H9 (cell line): ENCODE data around the gene NUAK2. TPM values are rescaled to one million over a fixed set of nuclear protein-coding genes. Genes with fewer than 3 reads are reported as not detected.

Experiments
- DNase-seq: peaks from one replicate; pipeline ENCODE4 v3.0.0-alpha.2; 2017
- H2AFZ ChIP-seq: one replicate; pipeline ENCODE4 v1.6.1; 2013; ENCODE audit warnings: mild to moderate bottlenecking, low read length, control low read depth, moderate library complexity
- H2AK5ac ChIP-seq: 2 replicates; pipeline ENCODE4 v1.6.1; 2013; ENCODE audit warnings: low read length, control low read depth, mixed read lengths; ENCODE audit not compliant: insufficient read length
- H2BK120ac ChIP-seq: one replicate; pipeline ENCODE4 v1.6.1; 2013; ENCODE audit warnings: low read depth, mild to moderate bottlenecking, low read length, control low read depth, inconsistent platforms; ENCODE audit not compliant: poor library complexity, severe bottlenecking
- H2BK12ac ChIP-seq: 2 replicates; pipeline ENCODE4 v1.6.1; 2013; ENCODE audit warnings: low read length, control low read depth, mixed read lengths, low read depth; ENCODE audit not compliant: insufficient read length
- H2BK15ac ChIP-seq: 2 replicates; pipeline ENCODE4 v1.6.1; 2013; ENCODE audit warnings: low read depth, low read length, control low read depth
- H2BK20ac ChIP-seq: one replicate; pipeline ENCODE4 v1.6.1; 2013; ENCODE audit warnings: low read depth, mild to moderate bottlenecking, low read length, control low read depth, inconsistent platforms; ENCODE audit not compliant: poor library complexity, severe bottlenecking
- H2BK5ac ChIP-seq: 2 replicates; pipeline ENCODE4 v1.6.1; 2013; ENCODE audit warnings: low read length, control low read depth, mixed read lengths; ENCODE audit not compliant: insufficient read length
- H3K14ac ChIP-seq: 2 replicates; pipeline ENCODE4 v1.6.1; 2013; ENCODE audit warnings: low read length, control low read depth; ENCODE audit not compliant: insufficient read depth
- H3K18ac ChIP-seq: 2 replicates; pipeline ENCODE4 v1.6.1; 2013; ENCODE audit warnings: low read depth, mild to moderate bottlenecking, mixed read lengths, low read length, control low read depth; ENCODE audit not compliant: insufficient read length
- H3K23ac ChIP-seq: 2 replicates; pipeline ENCODE4 v1.6.1; 2013; ENCODE audit warnings: low read length, control low read depth, mixed read lengths, low read depth; ENCODE audit not compliant: insufficient read length
- H3K23me2 ChIP-seq: 2 replicates; pipeline ENCODE4 v1.6.1; 2013; ENCODE audit warnings: low read depth, mild to moderate bottlenecking, mixed read lengths, low read length, control low read depth; ENCODE audit not compliant: insufficient read length, poor library complexity, severe bottlenecking
- H3K27ac ChIP-seq: 2 replicates; pipeline ENCODE4 v1.5.1; 2013; ENCODE audit warnings: low read length, control low read depth, mixed read lengths, low read depth; ENCODE audit not compliant: insufficient read length
- H3K27me3 ChIP-seq: 2 replicates; pipeline ENCODE4 v1.6.1; 2013; ENCODE audit warnings: low read length, control low read depth, inconsistent platforms; ENCODE audit not compliant: insufficient read depth
- H3K4ac ChIP-seq: 2 replicates; pipeline ENCODE4 v1.6.1; 2013; ENCODE audit warnings: low read depth, mild to moderate bottlenecking, control low read depth, inconsistent platforms, low read length, moderate library complexity
- H3K4me1 ChIP-seq: 2 replicates; pipeline ENCODE4 v1.6.1; 2013; ENCODE audit warnings: low read length, control low read depth, inconsistent platforms; ENCODE audit not compliant: insufficient read depth
- H3K4me2 ChIP-seq: 2 replicates; pipeline ENCODE4 v1.6.1; 2013; ENCODE audit warnings: low read length, control low read depth, mixed read lengths; ENCODE audit not compliant: insufficient read length, insufficient read depth
- H3K56ac ChIP-seq: 2 replicates; pipeline ENCODE4 v1.6.1; 2013; ENCODE audit warnings: low read depth, mild to moderate bottlenecking, mixed read lengths, low read length, control low read depth; ENCODE audit not compliant: insufficient read length
- H3K79me1 ChIP-seq: 2 replicates; pipeline ENCODE4 v1.6.1; 2013; ENCODE audit warnings: low read depth, mild to moderate bottlenecking, moderate library complexity, low read length, control low read depth, inconsistent platforms; ENCODE audit not compliant: insufficient read depth, poor library complexity, severe bottlenecking
- H3K79me2 ChIP-seq: 2 replicates; pipeline ENCODE4 v1.6.1; 2013; ENCODE audit warnings: low read length, control low read depth, inconsistent platforms; ENCODE audit not compliant: insufficient read depth
- H3K9ac ChIP-seq: 2 replicates; pipeline ENCODE4 v1.6.1; 2013; ENCODE audit warnings: low read length, control low read depth, mixed read lengths; ENCODE audit not compliant: insufficient read length; ENCODE audit errors: extremely low read depth
- H3K9me3 ChIP-seq: one replicate; pipeline ENCODE4 v1.6.1; 2013; ENCODE audit warnings: low read depth, low read length, inconsistent platforms; ENCODE audit not compliant: control insufficient read depth
- H3T11ph ChIP-seq: one replicate; pipeline ENCODE4 v1.6.1; 2013; ENCODE audit warnings: mild to moderate bottlenecking, low read length, control low read depth, inconsistent platforms
- H4K20me1 ChIP-seq: one replicate; pipeline ENCODE4 v1.6.1; 2013; ENCODE audit not compliant: control insufficient read depth, insufficient read length, insufficient read depth
- H4K5ac ChIP-seq: 2 replicates; pipeline ENCODE4 v1.6.1; 2013; ENCODE audit warnings: low read depth, mild to moderate bottlenecking, mixed read lengths, low read length, control low read depth; ENCODE audit not compliant: insufficient read length
- H4K8ac ChIP-seq: replicated peaks from 2 replicates; pipeline ENCODE4 v1.6.1; 2013; ENCODE audit warnings: low read length, control low read depth, mixed read lengths, low read depth; ENCODE audit not compliant: insufficient read length
- H4K91ac ChIP-seq: 2 replicates; pipeline ENCODE4 v1.6.1; 2013; ENCODE audit warnings: low read depth, mild to moderate bottlenecking, moderate library complexity, mixed read lengths, low read length, control low read depth; ENCODE audit not compliant: insufficient read length
- H3K27ac Mint-ChIP-seq, 3 experiments: 2 replicates in 2 of 3; 3 replicates in 1 of 3; pipeline ENCODE4 v1.8.0; 2020 to 2021; ENCODE audit warnings: mixed read lengths in 3 of 3, mild to moderate bottlenecking in 1 of 3, moderate library complexity in 1 of 3
- H3K27me3 Mint-ChIP-seq: 2 replicates; pipeline ENCODE4 v1.8.0; 2021; ENCODE audit warnings: low read depth, mild to moderate bottlenecking, moderate library complexity, mixed read lengths
- H3K36me3 Mint-ChIP-seq, 3 experiments: 2 replicates in 2 of 3; 3 replicates in 1 of 3; pipeline ENCODE4 v1.8.0; 2020 to 2021; ENCODE audit warnings: low read depth in 3 of 3, mixed read lengths in 3 of 3; ENCODE audit not compliant: insufficient read depth in 1 of 3
- H3K4me1 Mint-ChIP-seq, 2 experiments: 2 replicates each; pipeline ENCODE4 v1.8.0; 2020; ENCODE audit warnings: mixed read lengths in 2 of 2
- H3K4me3 Mint-ChIP-seq, 2 experiments: 2 replicates in 1 of 2; 3 replicates in 1 of 2; pipeline ENCODE4 v1.8.0; 2020 to 2021; ENCODE audit warnings: mild to moderate bottlenecking in 2 of 2, mixed read lengths in 2 of 2, moderate library complexity in 1 of 2
- H3K9me3 Mint-ChIP-seq, 2 experiments: 2 replicates in 1 of 2; 3 replicates in 1 of 2; pipeline ENCODE4 v1.8.0; 2020; ENCODE audit warnings: mild to moderate bottlenecking in 2 of 2, mixed read lengths in 2 of 2, moderate library complexity in 1 of 2
- CTCF ChIP-seq: fragments of 200-600 bp; sonication (generic); conservative IDR thresholded peaks from 3 replicates; pipeline ENCODE4 v1.8.0; 2021; ENCODE audit warnings: antibody characterized with exemption, mild to moderate bottlenecking
- WGBS: extraction: QIAGEN DNeasy Blood & Tissue Kit; methylation state at CpG from one replicate; pipeline ENCODE4 v1.1.7; 2013; ENCODE audit warnings: missing lambda C conversion rate, low lambda C conversion rate, mixed read lengths; ENCODE audit not compliant: insufficient read length; ENCODE audit errors: extremely low coverage; 5-methylcytosine and 5-hydroxymethylcytosine counted together
- total RNA-seq: library from RNA; stranded (reverse); gene quantifications from 2 replicates; pipeline ENCODE4 v1.2.1, GENCODE V29; 2021

Gene NUAK2
- total RNA-seq, 1 experiment from 2014 or later, result 15.4 TPM

GRCh38 chr1:205270271-205270670, 51.3 kb downstream of the NUAK2 start:
- Histone ChIP-seq H3K4me1 (peaks cover 3% of the 10 kb centered on the region; the same call in 1 of the 2 replicates), H2AK5ac (no peak overlapping the region), H3K9me3 (no peaks in the 10 kb centered on the region), H2BK5ac (no peak overlapping the region), H3K27ac (no peak overlapping the region), H3K9ac (no peak overlapping the region), H4K8ac (no peak overlapping the region), H4K91ac (no peak overlapping the region), H3K18ac (no peak overlapping the region), H2BK20ac (no peak overlapping the region), H3K4ac (no peak overlapping the region), H3K4me2 (no peak overlapping the region), H3K14ac (no peak overlapping the region), H3T11ph (no peak overlapping the region), H2AFZ (no peak overlapping the region), H3K79me2 (no peaks in the 10 kb centered on the region), H3K27me3 (no peaks in the 10 kb centered on the region), H3K79me1 (no peaks in the 10 kb centered on the region), H3K23me2 (no peaks in the 10 kb centered on the region), H3K23ac (no peak overlapping the region), H4K5ac (no peak overlapping the region), H2BK120ac (no peak overlapping the region), H4K20me1 (peaks cover 2% of the 10 kb centered on the region), H2BK15ac (no peak overlapping the region), H3K56ac (no peak overlapping the region), H2BK12ac (no peak overlapping the region)
- Mint-ChIP-seq H3K4me3 (no peak overlapping the region; a peak in 1 of 5 replicates), H3K27ac (peak overlapping the region in 1 of 3 experiments; percentile 27; a peak in 1 of 7 replicates), H3K9me3 (no peaks in the 10 kb centered on the region; a peak in 1 of 5 replicates), H3K4me1 (peaks cover 30 to 47% of the 10 kb centered on the region in 2 experiments), H3K27me3 (no peaks in the 10 kb centered on the region; the same call in 1 of the 2 replicates), H3K36me3 (peaks cover 1 to 21% (median 16%) of the 10 kb centered on the region in 3 experiments)
- no peak for DNase-seq
- no CpG with 5 or more reads among the region's 7 CpGs for WGBS
- TF ChIP-seq CTCF, result no peak
